ENCODE data around the gene RTP3.

DNA sequence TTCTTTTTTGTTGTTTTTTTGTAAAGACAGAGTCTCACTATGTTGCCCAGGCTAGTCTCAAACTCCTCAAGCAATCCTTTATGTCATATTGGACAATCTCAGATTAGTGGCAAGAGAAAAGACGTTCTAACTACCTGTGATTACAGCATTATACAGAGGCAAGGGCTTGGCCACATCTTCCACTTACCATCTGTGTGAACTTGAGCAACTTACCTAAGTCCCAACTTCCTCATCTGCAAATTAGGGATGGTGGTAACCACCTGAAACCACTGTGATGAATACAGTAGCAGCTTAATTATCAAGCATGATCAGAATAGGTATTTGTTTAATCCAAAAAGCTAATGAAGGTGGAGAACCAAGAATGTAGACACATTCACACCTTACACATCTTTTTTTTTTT, 52.2 kb downstream of the RTP3 start:
- TF ChIP-seq, protein P1, sequence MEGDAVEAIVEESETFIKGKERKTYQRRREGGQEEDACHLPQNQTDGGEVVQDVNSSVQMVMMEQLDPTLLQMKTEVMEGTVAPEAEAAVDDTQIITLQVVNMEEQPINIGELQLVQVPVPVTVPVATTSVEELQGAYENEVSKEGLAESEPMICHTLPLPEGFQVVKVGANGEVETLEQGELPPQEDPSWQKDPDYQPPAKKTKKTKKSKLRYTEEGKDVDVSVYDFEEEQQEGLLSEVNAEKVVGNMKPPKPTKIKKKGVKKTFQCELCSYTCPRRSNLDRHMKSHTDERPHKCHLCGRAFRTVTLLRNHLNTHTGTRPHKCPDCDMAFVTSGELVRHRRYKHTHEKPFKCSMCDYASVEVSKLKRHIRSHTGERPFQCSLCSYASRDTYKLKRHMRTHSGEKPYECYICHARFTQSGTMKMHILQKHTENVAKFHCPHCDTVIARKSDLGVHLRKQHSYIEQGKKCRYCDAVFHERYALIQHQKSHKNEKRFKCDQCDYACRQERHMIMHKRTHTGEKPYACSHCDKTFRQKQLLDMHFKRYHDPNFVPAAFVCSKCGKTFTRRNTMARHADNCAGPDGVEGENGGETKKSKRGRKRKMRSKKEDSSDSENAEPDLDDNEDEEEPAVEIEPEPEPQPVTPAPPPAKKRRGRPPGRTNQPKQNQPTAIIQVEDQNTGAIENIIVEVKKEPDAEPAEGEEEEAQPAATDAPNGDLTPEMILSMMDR (IDR thresholded peaks at IDR 0.05), result no peak
- TF ChIP-seq POLR2A (IDR thresholded peaks at IDR 0.05), result no peak

Data from body of pancreas (tissue), 4 donors.